K562 (cell line): ENCODE data around the gene SYT3. TPM values are rescaled to one million over a fixed set of nuclear protein-coding genes. Genes with fewer than 3 reads are reported as not detected.

Experiments used
- BCOR ChIP-seq: fragments of 450-650 bp; IDR thresholded peaks from 2 replicates; pipeline ENCODE4 v1.6.1; 2016
- GATA2 ChIP-seq: sonication (generic); formaldehyde crosslinking; IDR thresholded peaks from 2 replicates; pipeline ENCODE4 v1.4.0; 2020; ENCODE audit warnings: mild to moderate bottlenecking, missing genetic modification reagents
- HDAC2 ChIP-seq: fragments of 450-650 bp; IDR thresholded peaks from 2 replicates; pipeline ENCODE4 v1.6.1; 2016; ENCODE audit warnings: mild to moderate bottlenecking
- HOXB6 ChIP-seq: fragments of 250-450 bp; sonication (Bioruptor Pico); IDR thresholded peaks from 2 replicates; pipeline ENCODE4 v1.5.1; 2022; ENCODE audit warnings: mild to moderate bottlenecking, borderline replicate concordance
- MED1 ChIP-seq: sonication (generic); formaldehyde crosslinking; IDR thresholded peaks from 2 replicates; pipeline ENCODE4 v1.8.1; 2023; ENCODE audit warnings: missing genetic modification reagents, borderline replicate concordance
- RFX7 ChIP-seq: fragments of 250-450 bp; sonication (Bioruptor Pico); IDR thresholded peaks from 2 replicates; pipeline ENCODE4 v1.5.1; 2021; ENCODE audit warnings: mild to moderate bottlenecking
- RHOXF2B ChIP-seq: fragments of 250-450 bp; sonication (Bioruptor Pico); conservative IDR thresholded peaks from 2 replicates; pipeline ENCODE4 v1.5.1; 2021
- SIN3A ChIP-seq, 2 experiments: fragments of 150-350 bp in 1 of 2; IDR thresholded peaks; 2 replicates each; pipeline ENCODE4 v1.6.1; 2011 to 2016; ENCODE audit warnings: borderline replicate concordance in 2 of 2, low read depth in 2 of 2, low read length in 2 of 2, mild to moderate bottlenecking in 2 of 2, moderate library complexity in 2 of 2; ENCODE audit not compliant: control insufficient read depth in 1 of 2
- ZBTB17 ChIP-seq: fragments of 450-650 bp; formaldehyde crosslinking; IDR thresholded peaks from 2 replicates; pipeline ENCODE4 v1.4.0; 2020; ENCODE audit warnings: mild to moderate bottlenecking
- ZFP36 ChIP-seq: fragments of 150-350 bp; IDR thresholded peaks from 2 replicates; pipeline ENCODE4 v1.6.1; 2018; ENCODE audit warnings: low read length, low read depth; ENCODE audit not compliant: partially characterized antibody
- ZFX ChIP-seq: sonication (generic); formaldehyde crosslinking; IDR thresholded peaks from 2 replicates; pipeline ENCODE4 v1.8.0; 2022; ENCODE audit warnings: mild to moderate bottlenecking, missing genetic modification reagents, moderate library complexity
- ZNF175 ChIP-seq: fragments of 200-800 bp; sonication (Bioruptor generic); IDR thresholded peaks from 2 replicates; pipeline ENCODE4 v1.6.1; 2016; ENCODE audit warnings: low read depth, mild to moderate bottlenecking, missing genetic modification characterization, missing compliant biosample characterization
- polyA plus RNA-seq, 8 experiments: library from polyadenylated mRNA; depleted of rRNA in 4 of 8; stranded (reverse) in 5 of 8; unstranded in 3 of 8; fragments of >200 nt; fragmentation: Nextera tagmentation in 2 of 8; fragmentation: Illumina TruSeq in 1 of 8; extraction: Ambion mirVana in 2 of 8; extraction: Trizol in 1 of 8; gene quantifications; 2 replicates each; pipeline versions ENCODE4 v1.2.1 to v1.2.3, GENCODE V29; 2011 to 2014; ENCODE audit warnings: inconsistent platforms in 1 of 8, missing spikeins in 1 of 8
- total RNA-seq, 7 experiments: library from RNA; depleted of rRNA in 6 of 7; stranded (reverse); fragments of >200 nt in 6 of 7; fragmentation: Illumina TruSeq in 2 of 7; extraction: Trizol in 2 of 7; gene quantifications; 2 replicates each; pipeline versions ENCODE4 v1.2.1 to v1.2.3, GENCODE V29; 2011 to 2021; ENCODE audit warnings: low replicate concordance in 1 of 7
- TF ChIP-seq, protein P1 (sequence below), 2 experiments: fragments of 450-650 bp; IDR thresholded peaks; 2 replicates each; pipeline ENCODE4 v1.6.1; 2018; ENCODE audit warnings: mild to moderate bottlenecking in 2 of 2, low read depth in 1 of 2; ENCODE audit not compliant: partially characterized antibody in 2 of 2
- TF ChIP-seq, protein P2 (sequence below): fragments of 250-450 bp; sonication (Bioruptor Pico); IDR thresholded peaks from 2 replicates; pipeline ENCODE4 v1.6.1; 2021; ENCODE audit warnings: mild to moderate bottlenecking
- TF ChIP-seq, protein P3 (sequence below): sonication (generic); IDR thresholded peaks from 2 replicates; pipeline ENCODE4 v1.6.1; 2016
- TF ChIP-seq, protein P4 (sequence below): sonication (generic); formaldehyde crosslinking; IDR thresholded peaks from 2 replicates; pipeline ENCODE4 v1.8.0; 2022; ENCODE audit warnings: mild to moderate bottlenecking, missing genetic modification reagents
- TF ChIP-seq, protein P5 (sequence below): fragments of 450-650 bp; formaldehyde crosslinking; IDR thresholded peaks from 2 replicates; pipeline ENCODE4 v1.4.0; 2022; ENCODE audit warnings: missing genetic modification characterization
- TF ChIP-seq, protein P6 (sequence below), 2 experiments: IDR thresholded peaks; 2 replicates each; pipeline ENCODE4 v1.6.1; 2011; ENCODE audit warnings: borderline replicate concordance in 1 of 2, control low read depth in 1 of 2, low read depth in 1 of 2, low read length in 1 of 2, mild to moderate bottlenecking in 1 of 2, mixed read lengths in 1 of 2, moderate library complexity in 1 of 2; ENCODE audit not compliant: insufficient read depth in 1 of 2, insufficient read length in 1 of 2, poor library complexity in 1 of 2, severe bottlenecking in 1 of 2; ENCODE audit errors: extremely low read depth in 1 of 2

SYT3 gene
- total and polyA plus RNA-seq, 9 of the 15 experiments (the other 6 are each of a cell fraction or from before 2014, with no cell fraction given): 0.36 to 2.0 (median 0.54) TPM; not detected in 2

DNA sequence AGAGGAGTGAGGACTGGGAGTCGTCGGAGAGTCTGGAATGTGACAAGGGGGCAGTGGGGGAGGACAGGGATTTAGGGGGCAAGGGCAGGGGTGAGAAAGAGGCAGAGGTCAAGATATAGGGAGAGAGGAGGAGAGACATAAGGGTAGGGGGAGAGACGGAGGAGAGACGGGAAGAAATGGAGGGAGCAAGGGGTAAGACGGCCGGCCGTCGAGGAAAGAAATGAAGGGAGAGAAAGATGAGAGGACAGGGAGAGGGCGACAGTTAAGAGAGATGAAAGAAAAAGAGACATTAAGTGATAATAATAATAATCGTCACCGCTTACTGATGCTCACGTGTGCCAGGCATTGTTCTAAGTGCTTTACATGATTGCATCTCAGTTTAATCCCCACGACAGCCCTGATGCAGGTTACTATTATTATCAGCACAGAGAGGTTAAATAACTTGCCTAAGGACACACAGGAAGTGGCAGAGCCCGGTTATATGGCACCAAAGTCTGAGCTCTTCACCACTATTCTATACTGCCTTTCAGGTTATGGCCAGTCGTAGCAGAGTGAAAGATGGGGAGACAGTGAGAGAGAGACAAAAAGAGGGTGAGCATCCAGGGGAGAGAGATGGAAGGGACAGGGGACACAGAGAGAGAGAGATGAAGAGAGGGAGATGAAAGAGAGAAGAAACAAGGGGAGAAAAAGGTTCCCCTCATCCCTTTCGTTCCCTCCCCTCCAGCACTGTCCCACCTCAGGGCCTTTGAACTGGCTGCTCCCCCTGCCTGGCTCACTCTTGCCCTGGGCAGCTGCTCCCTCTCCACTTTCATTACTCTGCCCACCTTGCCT lies 23.2 kb upstream of the SYT3 start (continued):
- TF ChIP-seq, protein P1, sequence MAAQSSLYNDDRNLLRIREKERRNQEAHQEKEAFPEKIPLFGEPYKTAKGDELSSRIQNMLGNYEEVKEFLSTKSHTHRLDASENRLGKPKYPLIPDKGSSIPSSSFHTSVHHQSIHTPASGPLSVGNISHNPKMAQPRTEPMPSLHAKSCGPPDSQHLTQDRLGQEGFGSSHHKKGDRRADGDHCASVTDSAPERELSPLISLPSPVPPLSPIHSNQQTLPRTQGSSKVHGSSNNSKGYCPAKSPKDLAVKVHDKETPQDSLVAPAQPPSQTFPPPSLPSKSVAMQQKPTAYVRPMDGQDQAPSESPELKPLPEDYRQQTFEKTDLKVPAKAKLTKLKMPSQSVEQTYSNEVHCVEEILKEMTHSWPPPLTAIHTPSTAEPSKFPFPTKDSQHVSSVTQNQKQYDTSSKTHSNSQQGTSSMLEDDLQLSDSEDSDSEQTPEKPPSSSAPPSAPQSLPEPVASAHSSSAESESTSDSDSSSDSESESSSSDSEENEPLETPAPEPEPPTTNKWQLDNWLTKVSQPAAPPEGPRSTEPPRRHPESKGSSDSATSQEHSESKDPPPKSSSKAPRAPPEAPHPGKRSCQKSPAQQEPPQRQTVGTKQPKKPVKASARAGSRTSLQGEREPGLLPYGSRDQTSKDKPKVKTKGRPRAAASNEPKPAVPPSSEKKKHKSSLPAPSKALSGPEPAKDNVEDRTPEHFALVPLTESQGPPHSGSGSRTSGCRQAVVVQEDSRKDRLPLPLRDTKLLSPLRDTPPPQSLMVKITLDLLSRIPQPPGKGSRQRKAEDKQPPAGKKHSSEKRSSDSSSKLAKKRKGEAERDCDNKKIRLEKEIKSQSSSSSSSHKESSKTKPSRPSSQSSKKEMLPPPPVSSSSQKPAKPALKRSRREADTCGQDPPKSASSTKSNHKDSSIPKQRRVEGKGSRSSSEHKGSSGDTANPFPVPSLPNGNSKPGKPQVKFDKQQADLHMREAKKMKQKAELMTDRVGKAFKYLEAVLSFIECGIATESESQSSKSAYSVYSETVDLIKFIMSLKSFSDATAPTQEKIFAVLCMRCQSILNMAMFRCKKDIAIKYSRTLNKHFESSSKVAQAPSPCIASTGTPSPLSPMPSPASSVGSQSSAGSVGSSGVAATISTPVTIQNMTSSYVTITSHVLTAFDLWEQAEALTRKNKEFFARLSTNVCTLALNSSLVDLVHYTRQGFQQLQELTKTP (IDR thresholded peaks at IDR 0.05; ENCODE audit: low read depth in 1 of 2, partially characterized antibody in 2 of 2): no peak
- no peak for TF ChIP-seq SIN3A (IDR thresholded peaks at IDR 0.05; ENCODE audit: borderline replicate concordance in 2 of 2, control insufficient read depth in 1 of 2, low read depth in 2 of 2, low read length in 2 of 2)
- TF ChIP-seq, protein P2, sequence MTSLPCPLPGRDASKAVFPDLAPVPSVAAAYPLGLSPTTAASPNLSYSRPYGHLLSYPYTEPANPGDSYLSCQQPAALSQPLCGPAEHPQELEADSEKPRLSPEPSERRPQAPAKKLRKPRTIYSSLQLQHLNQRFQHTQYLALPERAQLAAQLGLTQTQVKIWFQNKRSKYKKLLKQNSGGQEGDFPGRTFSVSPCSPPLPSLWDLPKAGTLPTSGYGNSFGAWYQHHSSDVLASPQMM (CRISPR knock-in tag): no peak
- TF ChIP-seq ZFX (CRISPR knock-in tag): no peak
- TF ChIP-seq BCOR: peak; percentile 93
- TF ChIP-seq, protein P3, sequence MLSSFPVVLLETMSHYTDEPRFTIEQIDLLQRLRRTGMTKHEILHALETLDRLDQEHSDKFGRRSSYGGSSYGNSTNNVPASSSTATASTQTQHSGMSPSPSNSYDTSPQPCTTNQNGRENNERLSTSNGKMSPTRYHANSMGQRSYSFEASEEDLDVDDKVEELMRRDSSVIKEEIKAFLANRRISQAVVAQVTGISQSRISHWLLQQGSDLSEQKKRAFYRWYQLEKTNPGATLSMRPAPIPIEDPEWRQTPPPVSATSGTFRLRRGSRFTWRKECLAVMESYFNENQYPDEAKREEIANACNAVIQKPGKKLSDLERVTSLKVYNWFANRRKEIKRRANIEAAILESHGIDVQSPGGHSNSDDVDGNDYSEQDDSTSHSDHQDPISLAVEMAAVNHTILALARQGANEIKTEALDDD: no peak
- TF ChIP-seq, protein P4, sequence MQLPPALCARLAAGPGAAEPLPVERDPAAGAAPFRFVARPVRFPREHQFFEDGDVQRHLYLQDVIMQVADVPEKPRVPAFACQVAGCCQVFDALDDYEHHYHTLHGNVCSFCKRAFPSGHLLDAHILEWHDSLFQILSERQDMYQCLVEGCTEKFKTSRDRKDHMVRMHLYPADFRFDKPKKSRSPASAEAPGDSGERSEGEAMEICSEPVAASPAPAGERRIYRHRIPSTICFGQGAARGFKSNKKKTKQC (CRISPR knock-in tag): no peak
- TF ChIP-seq RHOXF2B (CRISPR knock-in tag): no peak
- TF ChIP-seq MED1: no peak
- TF ChIP-seq, protein P5, sequence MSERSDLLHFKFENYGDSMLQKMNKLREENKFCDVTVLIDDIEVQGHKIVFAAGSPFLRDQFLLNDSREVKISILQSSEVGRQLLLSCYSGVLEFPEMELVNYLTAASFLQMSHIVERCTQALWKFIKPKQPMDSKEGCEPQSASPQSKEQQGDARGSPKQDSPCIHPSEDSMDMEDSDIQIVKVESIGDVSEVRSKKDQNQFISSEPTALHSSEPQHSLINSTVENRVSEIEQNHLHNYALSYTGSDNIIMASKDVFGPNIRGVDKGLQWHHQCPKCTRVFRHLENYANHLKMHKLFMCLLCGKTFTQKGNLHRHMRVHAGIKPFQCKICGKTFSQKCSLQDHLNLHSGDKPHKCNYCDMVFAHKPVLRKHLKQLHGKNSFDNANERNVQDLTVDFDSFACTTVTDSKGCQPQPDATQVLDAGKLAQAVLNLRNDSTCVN: no peak
- no peak for TF ChIP-seq ZBTB17 (CRISPR knock-in tag)
- 0 out of 2 replicates have a peak, but pooled peaks have one; percentile 34 for TF ChIP-seq HDAC2
- TF ChIP-seq RFX7: no peak
- TF ChIP-seq ZNF175 (CRISPR knock-in tag): no peak
- TF ChIP-seq HOXB6: no peak
- peak; percentile 41 for TF ChIP-seq ZFP36
- TF ChIP-seq, protein P6, sequence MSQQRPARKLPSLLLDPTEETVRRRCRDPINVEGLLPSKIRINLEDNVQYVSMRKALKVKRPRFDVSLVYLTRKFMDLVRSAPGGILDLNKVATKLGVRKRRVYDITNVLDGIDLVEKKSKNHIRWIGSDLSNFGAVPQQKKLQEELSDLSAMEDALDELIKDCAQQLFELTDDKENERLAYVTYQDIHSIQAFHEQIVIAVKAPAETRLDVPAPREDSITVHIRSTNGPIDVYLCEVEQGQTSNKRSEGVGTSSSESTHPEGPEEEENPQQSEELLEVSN (IDR thresholded peaks at IDR 0.05; ENCODE audit: borderline replicate concordance in 1 of 2, extremely low read depth in 1 of 2, insufficient read depth in 1 of 2, insufficient read length in 1 of 2, low read depth in 1 of 2, low read length in 1 of 2, poor library complexity in 1 of 2, severe bottlenecking in 1 of 2): no peak
- TF ChIP-seq GATA2 (CRISPR knock-in tag): no peak
